HG03558 (cell line): ENCODE results near the gene PDCD6IP.
"Not testable (repeated sequence)": the region's sequence is repeated elsewhere in the genome, so short reads cannot be mapped to it uniquely, and the experiment has no call there.

ENCODE experiments used
- ATAC-seq: cut with Tn5 transposase; IDR thresholded peaks from one replicate; pipeline ENCODE4 v1.9.1; 2021; ENCODE audit warnings: moderate number of reproducible peaks; ENCODE audit not compliant: unreplicated experiment; ENCODE audit errors: extremely low read depth

PDCD6IP gene

DNA sequence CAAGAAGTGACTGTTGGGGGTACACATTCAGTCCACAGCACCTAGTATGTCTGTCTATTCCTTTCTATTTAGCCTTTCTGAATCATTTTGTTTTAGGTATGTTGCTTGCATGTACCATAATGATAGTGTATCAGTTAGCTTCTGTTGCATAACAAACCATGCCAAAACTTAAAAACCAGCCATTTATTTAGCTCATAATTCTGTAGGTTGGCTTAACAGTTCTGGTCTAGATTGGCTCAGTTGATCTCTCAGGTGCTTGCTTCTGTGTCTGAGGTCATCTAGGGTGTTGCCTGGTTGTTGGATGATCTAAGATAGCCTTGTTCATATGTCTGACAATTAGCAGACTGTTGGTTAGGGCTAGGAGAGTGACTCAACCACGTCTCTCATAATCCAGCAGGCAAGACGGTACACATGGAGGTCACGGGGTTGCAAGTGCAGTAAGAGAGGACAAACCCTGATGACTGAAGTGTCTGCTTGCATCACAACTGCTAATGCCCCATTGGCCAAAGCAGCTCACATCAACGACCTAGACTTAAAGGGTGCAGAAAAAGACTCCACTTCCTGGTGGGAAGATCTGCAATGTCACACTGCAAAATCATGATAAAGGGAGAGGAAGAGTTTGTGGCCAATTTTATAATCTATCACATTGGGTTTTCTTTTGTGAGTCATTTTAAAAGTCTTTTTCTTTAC, 6.8 kb upstream of the PDCD6IP start:
- no peak for ATAC-seq

DNA sequence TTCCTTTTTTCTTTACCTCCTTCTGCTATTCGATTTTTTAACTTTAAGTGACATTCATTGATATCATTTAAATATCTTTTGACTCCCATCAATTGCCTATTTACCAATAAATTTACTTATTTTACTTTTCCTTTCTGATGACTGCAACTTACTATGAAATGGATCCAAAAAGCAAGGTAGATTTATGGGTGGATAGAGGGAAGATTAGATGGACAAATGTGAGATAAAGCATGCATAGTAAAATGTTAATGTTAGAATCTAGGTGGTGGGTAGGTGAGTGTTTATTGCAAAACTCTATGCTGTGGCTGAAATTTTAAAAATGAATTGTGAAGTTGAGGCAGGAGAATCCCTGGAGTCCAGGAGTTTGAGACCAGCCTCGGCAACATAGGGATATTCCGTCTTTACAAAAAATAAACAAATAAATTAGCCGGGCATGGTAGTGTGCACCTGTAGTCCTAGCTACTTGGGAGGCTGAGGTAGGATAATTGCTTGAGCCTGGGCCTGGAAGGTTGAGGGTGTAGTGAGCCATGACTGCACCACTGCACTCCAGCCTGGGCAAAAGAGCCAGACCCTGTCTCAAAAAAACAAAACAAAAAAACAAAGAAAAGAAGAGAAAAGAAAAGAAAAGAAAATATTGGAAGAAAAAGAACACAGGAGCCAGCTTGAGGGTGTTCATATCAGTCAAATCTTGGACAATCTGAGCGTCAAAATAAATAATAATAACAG, 6.1 kb upstream of the PDCD6IP start:
- no peak for ATAC-seq

DNA sequence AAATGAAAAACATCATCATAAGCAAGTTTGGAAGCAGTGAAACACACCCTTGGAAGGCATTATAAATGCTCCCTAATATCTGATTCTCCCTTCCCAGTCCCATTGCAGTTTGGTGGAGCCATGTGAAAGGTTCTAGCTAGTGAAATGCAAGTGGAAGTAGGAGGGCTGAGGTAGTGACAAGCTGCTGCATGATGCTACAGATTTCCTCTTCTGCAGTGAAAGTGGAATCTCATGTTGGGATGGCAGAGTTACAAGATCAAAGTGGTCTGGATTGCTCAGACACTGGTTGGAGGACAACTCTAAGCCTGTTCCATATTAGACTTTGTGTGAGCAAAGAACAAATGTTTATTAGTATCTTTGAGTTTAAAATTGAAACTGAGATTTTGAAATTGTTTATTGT, 3.3 kb upstream of the PDCD6IP start:
- ATAC-seq: no peak

DNA sequence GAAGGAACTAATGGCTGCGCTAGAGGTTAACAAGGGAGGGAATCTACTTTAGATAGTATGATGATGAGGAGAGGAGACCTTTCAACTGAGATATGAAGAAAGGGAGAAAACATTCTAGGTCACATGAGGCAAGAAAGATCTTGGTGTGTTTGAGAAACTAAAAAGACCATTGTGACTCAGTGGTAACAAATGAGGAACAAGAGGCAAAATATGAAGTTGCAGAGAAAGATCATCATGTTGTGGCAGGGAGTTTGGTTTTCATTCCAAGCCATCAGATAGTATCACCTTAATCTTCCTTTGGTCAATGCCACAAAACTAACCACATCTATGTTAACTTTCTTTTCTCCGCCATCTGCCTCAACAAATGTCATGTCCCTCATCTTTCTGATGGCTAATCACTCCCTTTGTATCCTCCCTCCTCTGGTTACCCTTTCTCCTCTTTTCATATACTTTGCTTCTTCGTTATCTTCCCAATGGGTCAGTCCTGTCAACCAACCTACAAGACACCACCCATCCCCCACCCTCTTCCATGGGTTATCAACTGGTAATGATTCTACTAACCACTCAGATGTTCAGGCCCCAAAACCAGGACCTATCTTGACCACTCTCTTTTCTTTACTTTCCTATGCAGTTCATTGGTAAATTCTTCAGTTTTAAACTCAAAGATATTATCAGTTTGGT, 2.4 kb upstream of the PDCD6IP start:
- no peak for ATAC-seq

DNA sequence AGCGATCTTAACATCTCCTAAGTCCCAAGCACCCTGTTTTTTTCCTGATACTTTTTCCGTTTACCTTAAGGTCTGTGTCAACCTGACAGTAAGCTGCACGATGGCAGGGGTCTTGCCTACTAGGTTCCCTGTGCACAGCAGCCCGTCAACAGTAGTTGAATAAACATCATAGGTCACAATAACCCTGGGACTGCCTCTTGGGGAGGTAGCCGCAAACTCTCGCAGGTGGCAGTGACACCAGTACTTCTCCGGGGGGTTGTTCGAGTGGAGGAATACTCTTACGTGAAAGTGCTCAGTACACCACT, 365 bp upstream of the PDCD6IP start:
- ATAC-seq: peak; percentile 31

DNA sequence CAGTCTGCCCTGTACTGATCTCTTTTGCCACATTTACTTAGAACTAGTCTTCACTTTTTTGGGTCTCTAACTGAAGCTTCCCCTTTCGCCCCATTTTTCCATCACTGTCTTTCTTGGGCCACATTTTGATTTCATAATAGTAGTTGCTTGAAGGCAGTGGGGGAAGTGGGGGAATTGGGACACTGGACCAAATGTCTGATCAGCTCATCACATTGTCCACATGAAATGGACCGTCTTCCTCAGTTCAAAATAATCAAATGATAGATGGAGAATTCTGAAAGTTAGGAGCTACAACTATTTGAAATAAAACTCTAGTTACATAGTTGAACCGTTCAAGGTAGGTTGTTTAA, 747 bp downstream of the PDCD6IP start:
- no peak for ATAC-seq

DNA sequence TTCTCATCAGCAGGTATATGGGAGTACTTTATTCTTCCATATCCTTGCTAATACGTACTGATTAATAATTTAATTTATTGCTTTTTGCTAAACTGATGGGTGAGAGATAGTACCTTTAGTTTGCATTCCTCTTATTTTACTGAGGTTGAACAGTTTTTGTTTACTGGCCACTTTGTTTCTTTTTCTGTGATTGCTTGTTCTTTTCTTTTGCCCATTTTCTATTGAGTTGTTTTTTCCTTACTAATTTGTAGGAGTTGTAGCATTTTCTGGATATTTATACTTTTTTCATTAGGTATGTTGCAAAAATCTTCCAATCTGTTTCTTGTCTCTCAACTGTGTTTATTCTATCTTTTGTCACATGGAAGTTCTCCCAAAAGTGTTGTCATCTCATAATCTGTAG, 4.8 kb downstream of the PDCD6IP start:
- no peak for ATAC-seq

DNA sequence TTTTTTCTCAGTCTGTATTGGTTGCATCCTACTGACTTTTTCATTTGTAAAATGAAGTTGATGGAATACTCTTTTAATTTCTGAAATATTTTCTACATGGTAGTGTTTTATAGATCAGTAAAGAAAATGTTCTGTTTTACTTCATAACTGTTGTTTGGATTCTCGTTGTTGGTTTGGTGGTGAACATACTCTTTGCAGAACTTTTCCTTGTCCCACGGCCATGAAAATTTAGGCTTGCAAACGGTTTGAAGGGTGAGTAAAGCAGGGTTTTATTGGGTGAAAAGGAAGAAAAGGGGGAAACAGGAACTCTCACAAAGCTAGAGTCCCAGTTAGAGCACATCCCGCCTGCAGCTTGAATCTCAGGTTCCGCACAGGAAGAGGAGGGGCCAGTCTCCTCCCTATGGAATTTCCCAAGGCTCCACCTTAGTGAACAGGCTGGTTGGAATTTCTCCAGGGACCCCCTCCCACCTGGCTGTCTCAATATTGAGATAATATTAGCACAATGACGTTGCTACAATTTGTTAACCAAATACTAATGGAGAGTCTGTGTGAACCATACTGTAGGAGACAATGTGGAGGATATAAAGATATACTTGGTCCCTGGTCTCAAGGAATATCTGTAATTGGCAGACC, 5.6 kb downstream of the PDCD6IP start:
- ATAC-seq: no peak

DNA sequence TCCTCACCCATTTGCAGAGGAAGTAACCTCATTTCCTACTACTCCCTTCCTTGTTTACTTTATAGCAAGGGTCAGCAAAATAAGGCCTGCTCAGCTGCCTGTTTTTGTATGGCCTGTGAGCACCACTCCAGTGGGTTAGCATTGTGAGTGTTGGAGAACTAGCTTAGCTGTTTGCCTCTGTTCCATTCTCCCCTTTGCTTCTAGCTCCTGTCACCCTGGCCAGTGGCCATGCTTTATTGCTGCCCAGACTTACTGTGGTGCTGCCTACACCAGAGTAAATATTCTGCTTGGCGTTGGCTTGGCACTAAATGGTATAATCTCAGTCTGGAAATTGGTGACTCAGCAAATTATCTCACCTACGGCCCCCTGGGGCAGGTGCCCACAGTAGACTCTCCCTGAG, 8.8 kb downstream of the PDCD6IP start:
- no peak for ATAC-seq

DNA sequence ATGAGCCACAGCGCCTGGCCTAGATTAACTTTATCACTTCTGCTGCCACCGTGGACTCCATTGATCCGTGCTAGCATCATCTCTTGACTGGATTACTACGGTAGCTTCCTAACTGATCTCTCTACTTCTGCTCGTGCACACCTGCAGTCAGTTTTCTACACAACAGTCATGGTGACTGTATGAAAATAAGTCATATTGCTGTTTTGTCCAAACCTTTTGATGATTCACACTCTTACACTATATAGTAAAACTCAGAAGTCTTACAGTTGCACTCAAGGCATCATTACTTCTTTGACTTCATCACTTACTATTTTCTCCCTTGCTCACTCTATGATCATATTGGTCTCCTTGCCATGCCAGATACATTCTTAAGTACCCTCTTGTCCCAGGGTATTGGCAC, 10.1 kb downstream of the PDCD6IP start:
- ATAC-seq: no peak

DNA sequence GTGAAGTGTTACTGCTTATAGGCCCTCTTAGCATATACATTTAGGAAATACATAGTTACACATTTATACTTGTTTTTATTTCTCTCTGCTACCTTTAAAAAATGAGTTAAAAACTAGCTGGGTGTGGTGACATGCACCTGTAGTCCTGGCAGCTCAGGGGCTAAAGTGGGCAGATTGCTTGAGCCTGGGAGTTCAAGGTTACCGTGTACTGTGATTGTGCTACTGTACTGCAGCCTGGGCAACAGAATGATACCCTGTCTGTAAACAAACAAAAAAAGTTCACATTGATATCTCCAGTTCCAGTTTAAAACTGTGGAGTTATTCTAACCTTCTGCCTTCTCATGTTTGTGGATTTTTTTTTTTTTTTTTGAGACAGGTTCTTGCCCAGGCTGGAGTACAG, 12.1 kb downstream of the PDCD6IP start:
- ATAC-seq: no peak

DNA sequence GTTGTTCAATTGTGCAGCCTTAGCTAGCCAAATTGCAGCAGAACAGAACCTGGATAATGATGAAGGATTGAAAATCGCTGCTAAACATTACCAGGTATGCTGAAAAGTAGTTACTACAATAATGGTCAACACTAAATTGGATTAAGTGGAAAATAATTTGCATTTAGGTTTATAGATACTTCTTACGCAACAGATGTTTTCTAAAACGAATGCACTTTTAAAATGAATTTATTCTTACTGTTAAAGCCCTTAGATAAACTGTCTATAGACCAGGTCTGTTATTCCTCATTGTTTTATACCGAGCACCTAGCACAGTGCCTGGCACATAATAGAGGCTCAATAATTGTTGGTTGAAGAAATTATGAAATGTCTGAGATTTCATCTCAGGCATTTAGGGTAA, 23.6 kb downstream of the PDCD6IP start:
- no peak for ATAC-seq

DNA sequence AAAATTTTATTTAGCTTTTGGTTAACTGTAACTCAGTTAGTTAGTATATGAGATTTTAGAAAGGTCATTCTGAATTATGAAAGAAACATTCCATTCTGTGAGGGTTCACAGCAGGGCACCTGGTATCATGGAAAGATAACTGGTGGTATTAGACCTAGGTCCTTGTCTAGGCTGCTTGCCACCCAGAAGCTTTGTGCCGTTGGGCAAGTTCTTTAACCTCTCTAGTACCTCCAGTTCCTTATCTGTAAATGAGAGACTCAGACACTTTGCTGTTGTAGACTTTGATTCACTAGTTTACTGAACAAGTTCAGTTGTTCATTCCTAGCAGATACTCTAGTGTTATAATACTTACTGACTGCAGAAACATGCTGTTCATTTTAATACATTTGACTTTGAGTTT, 25.4 kb downstream of the PDCD6IP start:
- ATAC-seq: no peak

DNA sequence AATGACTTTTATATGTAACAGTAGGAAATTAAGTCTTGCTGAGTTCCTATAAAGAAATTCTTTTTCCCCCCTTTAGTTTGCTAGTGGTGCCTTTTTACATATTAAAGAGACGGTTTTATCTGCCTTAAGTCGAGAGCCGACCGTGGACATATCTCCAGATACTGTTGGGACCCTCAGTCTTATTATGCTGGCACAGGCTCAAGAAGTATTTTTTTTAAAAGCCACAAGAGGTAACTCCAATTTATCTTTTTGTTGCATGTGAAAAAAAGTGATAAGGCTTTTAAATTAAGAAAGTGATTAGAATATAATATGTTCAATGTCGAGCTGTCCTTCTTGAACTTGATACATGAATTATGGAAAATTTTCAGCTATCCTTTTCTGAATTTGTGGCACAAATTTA, 26.7 kb downstream of the PDCD6IP start:
- no peak for ATAC-seq

DNA sequence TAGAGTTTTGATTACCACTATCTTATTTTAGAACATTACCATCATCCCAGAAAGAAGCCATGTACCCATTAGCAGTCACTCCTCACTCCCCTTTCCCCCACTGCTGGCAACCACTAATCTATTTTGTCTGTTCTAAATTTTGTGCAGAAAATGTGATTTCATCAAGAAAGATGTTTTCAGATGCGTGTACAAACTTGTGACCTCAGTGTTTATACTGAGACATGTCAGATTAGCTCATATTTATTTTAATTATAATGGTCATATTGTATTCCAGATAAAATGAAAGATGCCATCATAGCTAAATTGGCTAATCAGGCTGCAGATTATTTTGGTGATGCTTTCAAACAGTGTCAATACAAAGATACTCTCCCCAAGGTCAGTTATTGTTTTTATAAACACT, 27.8 kb downstream of the PDCD6IP start:
- no peak for ATAC-seq

DNA sequence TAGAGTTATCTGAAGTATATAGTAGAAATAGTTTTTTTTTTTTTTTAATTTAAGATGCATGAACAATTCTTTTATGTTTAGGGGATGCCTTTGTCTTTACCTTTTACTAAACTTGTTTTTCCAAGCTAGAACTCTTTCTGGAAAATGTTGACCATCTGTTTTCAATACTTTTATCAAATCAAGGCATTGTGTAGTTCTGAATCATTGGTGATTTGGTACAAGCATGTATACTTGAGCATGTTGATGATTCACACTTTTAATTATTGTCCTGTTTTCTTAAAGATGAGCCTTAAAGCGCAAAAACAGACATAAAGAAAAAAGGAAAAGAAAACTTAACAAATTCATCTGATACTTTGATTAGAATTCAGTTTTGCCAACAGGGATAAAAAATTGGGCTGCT, 28.3 kb downstream of the PDCD6IP start:
- no peak for ATAC-seq

DNA sequence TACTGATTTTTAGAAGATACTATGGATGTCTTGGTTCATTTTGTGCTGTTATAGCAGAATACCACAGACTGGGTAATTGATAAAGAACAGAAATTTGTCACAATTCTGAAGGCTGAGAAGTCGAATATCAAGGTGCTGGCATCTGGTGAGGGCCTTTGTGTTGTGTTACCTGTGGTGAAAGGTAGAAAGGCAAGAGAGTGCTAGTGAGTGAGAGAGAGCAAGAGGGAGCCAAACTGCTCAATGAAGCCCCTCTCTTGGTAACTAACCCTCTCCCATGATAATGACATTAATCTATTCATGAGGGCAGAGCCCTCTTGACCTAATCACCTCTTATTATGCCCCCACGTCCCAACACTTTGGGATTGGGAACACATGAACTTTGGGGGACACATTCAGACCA, 31.3 kb downstream of the PDCD6IP start:
- no peak for ATAC-seq

DNA sequence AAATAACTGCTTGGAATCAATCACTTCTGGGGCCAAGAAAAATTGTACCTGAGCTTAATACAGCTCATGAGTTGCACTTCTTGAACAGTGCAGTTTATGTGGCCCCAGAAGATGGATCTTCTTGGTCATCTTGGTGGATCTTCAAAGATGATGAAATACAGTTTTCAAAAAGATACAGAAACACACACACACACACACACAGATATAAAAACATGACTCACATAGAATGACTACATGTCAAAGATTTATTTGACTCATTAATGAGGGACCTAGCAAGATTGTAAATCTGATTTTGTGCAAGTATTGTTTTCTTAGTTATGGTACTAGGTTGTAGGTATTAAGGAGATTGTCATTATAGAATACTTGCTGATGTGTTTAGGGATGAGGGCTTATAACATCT, 32.6 kb downstream of the PDCD6IP start:
- ATAC-seq: no peak

DNA sequence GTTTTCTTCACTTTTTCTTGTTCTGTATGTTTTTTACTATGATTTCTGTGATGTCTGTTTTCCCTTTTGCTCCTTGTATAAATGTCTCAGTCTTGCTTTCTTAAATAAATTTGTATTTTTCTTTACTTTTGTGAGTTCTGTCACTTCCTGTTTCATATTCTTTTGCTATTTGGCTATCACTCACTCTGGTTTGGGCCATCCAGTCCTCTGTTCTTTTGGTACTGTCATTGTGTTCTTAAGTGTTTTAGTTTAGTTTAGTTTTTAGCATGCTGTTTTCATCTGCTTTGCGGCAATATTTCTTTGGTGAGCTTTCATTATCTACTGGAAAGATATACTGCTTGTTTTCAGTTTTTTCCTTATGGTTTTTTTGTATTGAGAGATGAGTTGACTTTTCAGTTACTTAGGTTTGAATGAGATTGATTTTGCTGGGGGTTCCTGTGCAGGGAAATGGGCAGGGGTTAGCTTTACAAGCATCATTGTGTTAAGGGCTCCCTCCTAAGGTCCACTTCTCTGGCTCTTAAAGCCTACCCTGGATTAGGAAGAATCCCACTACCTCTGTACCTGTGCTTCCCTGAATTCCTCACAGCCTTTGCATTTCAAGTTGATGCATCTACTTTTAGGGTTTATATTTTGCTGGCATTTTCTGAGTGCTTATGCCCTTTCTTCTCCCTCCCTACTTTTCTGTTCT, 35.1 kb downstream of the PDCD6IP start:
- no peak for ATAC-seq

DNA sequence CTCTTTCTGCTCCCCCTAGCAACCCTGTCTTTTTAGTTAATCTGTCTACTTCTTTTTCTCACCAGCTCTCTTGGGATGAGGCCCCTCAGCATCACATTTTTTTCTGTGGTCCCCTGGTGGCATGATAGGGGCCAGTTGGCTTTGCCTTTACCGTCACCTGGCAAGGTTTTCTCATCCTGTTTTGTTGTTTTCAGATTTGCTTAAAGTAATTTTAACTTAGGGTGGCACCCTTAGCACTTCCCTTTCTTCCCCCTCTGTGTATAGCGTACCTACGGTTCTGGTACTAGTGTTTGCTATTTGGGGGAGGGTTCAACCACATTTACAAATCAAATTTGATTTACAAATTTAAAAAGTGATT, 35.6 kb downstream of the PDCD6IP start:
- no peak for ATAC-seq

DNA sequence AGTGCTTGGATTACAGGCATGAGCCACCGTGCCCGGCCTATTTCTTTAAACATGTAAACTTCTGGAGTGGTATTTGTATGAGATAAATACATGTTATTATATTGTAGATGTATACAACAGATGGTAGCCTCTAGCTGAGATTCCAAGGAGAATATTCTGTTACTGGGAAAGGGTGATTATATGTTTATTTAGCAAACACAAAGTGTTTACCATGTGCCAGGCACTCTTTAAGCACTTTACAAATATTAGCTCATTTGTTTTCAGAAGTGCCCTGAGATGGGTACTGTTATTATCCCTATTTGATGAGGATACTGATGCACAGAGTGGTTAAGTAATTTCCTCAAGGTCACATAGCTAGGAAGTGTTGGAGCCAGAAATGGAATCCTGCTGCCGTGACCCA, 38.8 kb downstream of the PDCD6IP start:
- not testable (repeated sequence) for ATAC-seq
